Measurements from ENCODE around the gene ACSL3. TPM values are rescaled to one million over a fixed set of nuclear protein-coding genes. Genes with fewer than 3 reads are reported as not detected.
A peak's percentile ranks its signal among the peaks of the same experiment; 100 is the strongest.
"Not testable (repeated sequence)": the region's sequence is repeated elsewhere in the genome, so short reads cannot be mapped to it uniquely, and the experiment has no call there.

Gene ACSL3
- 10 to 100 TPM; 52.2 to 54.6 TPM for total RNA-seq
- long read RNA-seq, donor 1, full-length matches to known transcripts = 10 of 22 reads
- long read RNA-seq, donor 1, partial matches to known transcripts = 3 of 22 reads
- long read RNA-seq, donor 1, other reads (novel, unspliced or antisense) = 9 of 22 reads
- long read RNA-seq, donor 2, full-length matches to known transcripts = 6 of 28 reads
- long read RNA-seq, donor 2, partial matches to known transcripts = 17 of 28 reads
- long read RNA-seq, donor 2, other reads (novel, unspliced or antisense) = 5 of 28 reads

GRCh38 chr2:222860740-222861410 lies at the start of gene ACSL3:
Gene ACSL3, plus strand, starts transcription at chr2:222861036. Its CDS starts 47,737 bp downstream, at chr2:222908773.
- DNase-seq (ENCODE audit: low spot score) = peak; percentile 99
- intact Hi-C loops (cut with DNase I) = no loop called here

- intact Hi-C loops (cut with DNase I) = loop anchor here in 1 of 2 donors (5.0 to 10.0 kb wide), 2 partner anchors 910 to 1383 kb away; no protein-coding TSS in a partner anchor
- DNase-seq (ENCODE audit: low spot score) = no peak
Observed at GRCh38 chr2:222811828-222812227, 49.0 kb upstream of the ACSL3 start.

- intact Hi-C loops (cut with DNase I) = loop anchor here in 1 of 2 donors (5.0 to 10.0 kb wide), 2 partner anchors 909 to 1381 kb away; no protein-coding TSS in a partner anchor
- DNase-seq (ENCODE audit: low spot score) = no peak
Observed at GRCh38 chr2:222813177-222813843, 47.5 kb upstream of the ACSL3 start.

GRCh38 chr2:222819722-222820333 lies 41.0 kb upstream of the ACSL3 start:
- no peak for DNase-seq (ENCODE audit: low spot score)
- intact Hi-C loops (cut with DNase I) = loop anchor here in 1 of 2 donors (10.0 kb wide), 1 partner anchor 1375 kb away; no protein-coding TSS in a partner anchor

- intact Hi-C loops (cut with DNase I) = no loop called here
- DNase-seq (ENCODE audit: low spot score) = no peak
Observed at GRCh38 chr2:222823183-222823930, 37.5 kb upstream of the ACSL3 start.

- no peak for DNase-seq (ENCODE audit: low spot score)
- intact Hi-C loops (cut with DNase I) = no loop called here
Observed at GRCh38 chr2:222825031-222825430, 35.8 kb upstream of the ACSL3 start.

- DNase-seq (ENCODE audit: low spot score) = no peak
- intact Hi-C loops (cut with DNase I) = no loop called here
Observed at GRCh38 chr2:222827417-222827816, 33.4 kb upstream of the ACSL3 start.

- intact Hi-C loops (cut with DNase I) = no loop called here
- no peak for DNase-seq (ENCODE audit: low spot score)
Observed at GRCh38 chr2:222828572-222828971, 32.3 kb upstream of the ACSL3 start.

- no peak for DNase-seq (ENCODE audit: low spot score)
- intact Hi-C loops (cut with DNase I) = no loop called here
Observed at GRCh38 chr2:222830164-222830563, 30.7 kb upstream of the ACSL3 start.

- intact Hi-C loops (cut with DNase I) = no loop called here
- DNase-seq (ENCODE audit: low spot score) = no peak
Observed at GRCh38 chr2:222833410-222833809, 27.4 kb upstream of the ACSL3 start.

- intact Hi-C loops (cut with DNase I) = no loop called here
- DNase-seq (ENCODE audit: low spot score) = no peak
Observed at GRCh38 chr2:222835143-222835822, 25.6 kb upstream of the ACSL3 start.

GRCh38 chr2:222835823-222836151 lies 25.0 kb upstream of the ACSL3 start:
- DNase-seq (ENCODE audit: low spot score) = no peak
- intact Hi-C loops (cut with DNase I) = no loop called here

- intact Hi-C loops (cut with DNase I) = no loop called here
- DNase-seq (ENCODE audit: low spot score) = no peak
Observed at GRCh38 chr2:222837643-222838056, 23.2 kb upstream of the ACSL3 start.

- intact Hi-C loops (cut with DNase I) = no loop called here
- DNase-seq (ENCODE audit: low spot score) = no peak
Observed at GRCh38 chr2:222840060-222840802, 20.6 kb upstream of the ACSL3 start.

- DNase-seq (ENCODE audit: low spot score) = no peak
- intact Hi-C loops (cut with DNase I) = no loop called here
Observed at GRCh38 chr2:222842491-222843174, 18.2 kb upstream of the ACSL3 start.

GRCh38 chr2:222844323-222844722 lies 16.5 kb upstream of the ACSL3 start:
- intact Hi-C loops (cut with DNase I) = no loop called here
- DNase-seq (ENCODE audit: low spot score) = no peak

GRCh38 chr2:222845314-222845713 lies 15.5 kb upstream of the ACSL3 start:
- intact Hi-C loops (cut with DNase I) = not testable (repeated sequence)

More at GRCh38 chr2:222845314-222845713, 15.5 kb upstream of the ACSL3 start:
- DNase-seq (ENCODE audit: low spot score) = not testable (repeated sequence)

All from posterior vena cava (tissue), 2 donors.